Measurements from ENCODE around the gene WDTC1. TPM values are rescaled to one million over a fixed set of nuclear protein-coding genes. Genes with fewer than 3 reads are reported as not detected.
"Not testable (repeated sequence)": the region's sequence is repeated elsewhere in the genome, so short reads cannot be mapped to it uniquely, and the experiment has no call there.

WDTC1 gene, protein sequence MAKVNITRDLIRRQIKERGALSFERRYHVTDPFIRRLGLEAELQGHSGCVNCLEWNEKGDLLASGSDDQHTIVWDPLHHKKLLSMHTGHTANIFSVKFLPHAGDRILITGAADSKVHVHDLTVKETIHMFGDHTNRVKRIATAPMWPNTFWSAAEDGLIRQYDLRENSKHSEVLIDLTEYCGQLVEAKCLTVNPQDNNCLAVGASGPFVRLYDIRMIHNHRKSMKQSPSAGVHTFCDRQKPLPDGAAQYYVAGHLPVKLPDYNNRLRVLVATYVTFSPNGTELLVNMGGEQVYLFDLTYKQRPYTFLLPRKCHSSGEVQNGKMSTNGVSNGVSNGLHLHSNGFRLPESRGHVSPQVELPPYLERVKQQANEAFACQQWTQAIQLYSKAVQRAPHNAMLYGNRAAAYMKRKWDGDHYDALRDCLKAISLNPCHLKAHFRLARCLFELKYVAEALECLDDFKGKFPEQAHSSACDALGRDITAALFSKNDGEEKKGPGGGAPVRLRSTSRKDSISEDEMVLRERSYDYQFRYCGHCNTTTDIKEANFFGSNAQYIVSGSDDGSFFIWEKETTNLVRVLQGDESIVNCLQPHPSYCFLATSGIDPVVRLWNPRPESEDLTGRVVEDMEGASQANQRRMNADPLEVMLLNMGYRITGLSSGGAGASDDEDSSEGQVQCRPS
- total RNA-seq, result 10 to 100 TPM; 34.2 to 39.6 TPM
- 10 to 100 TPM; 33.9 to 37.8 (median 37.2) TPM for polyA plus RNA-seq (ENCODE audit: insufficient read length in 6 of 6)
- long read RNA-seq, donor 1, full-length matches to known transcripts, result 4 of 11 reads
- long read RNA-seq, donor 1, partial matches to known transcripts, result 7 of 11 reads
- long read RNA-seq, donor 1, other reads (novel, unspliced or antisense), result 0 of 11 reads
- long read RNA-seq, donor 2, full-length matches to known transcripts, result 2 of 2 reads
- long read RNA-seq, donor 2, partial matches to known transcripts, result 0 of 2 reads
- long read RNA-seq, donor 2, other reads (novel, unspliced or antisense), result 0 of 2 reads
- long read RNA-seq, donor 3, partial matches to known transcripts, result 28 of 28 reads
- long read RNA-seq, donor 3, other reads (novel, unspliced or antisense), result 0 of 28 reads
- long read RNA-seq, donor 4, partial matches to known transcripts, result 1 of 7 reads
- long read RNA-seq, donor 4, other reads (novel, unspliced or antisense), result 6 of 7 reads
- long read RNA-seq, donor 5, full-length matches to known transcripts, result 2 of 2 reads
- long read RNA-seq, donor 5, partial matches to known transcripts, result 0 of 2 reads
- long read RNA-seq, donor 5, other reads (novel, unspliced or antisense), result 0 of 2 reads
- long read RNA-seq, donor 6, full-length matches to known transcripts, result 2 of 7 reads
- long read RNA-seq, donor 6, partial matches to known transcripts, result 5 of 7 reads
- long read RNA-seq, donor 6, other reads (novel, unspliced or antisense), result 0 of 7 reads
- long read RNA-seq, donor 7, full-length matches to known transcripts, result 2 of 12 reads
- long read RNA-seq, donor 7, partial matches to known transcripts, result 0 of 12 reads
- long read RNA-seq, donor 7, other reads (novel, unspliced or antisense), result 10 of 12 reads
- long read RNA-seq, donor 8, full-length matches to known transcripts, result 3 of 3 reads
- long read RNA-seq, donor 8, partial matches to known transcripts, result 0 of 3 reads
- long read RNA-seq, donor 8, other reads (novel, unspliced or antisense), result 0 of 3 reads
- long read RNA-seq, donor 9, result 0 reads
- long read RNA-seq, donor 10, result 0 reads
- long read RNA-seq, donor 11, full-length matches to known transcripts, result 5 of 5 reads
- long read RNA-seq, donor 11, partial matches to known transcripts, result 0 of 5 reads
- long read RNA-seq, donor 11, other reads (novel, unspliced or antisense), result 0 of 5 reads
- long read RNA-seq, donor 12, full-length matches to known transcripts, result 3 of 3 reads
- long read RNA-seq, donor 12, partial matches to known transcripts, result 0 of 3 reads
- long read RNA-seq, donor 12, other reads (novel, unspliced or antisense), result 0 of 3 reads

DNA sequence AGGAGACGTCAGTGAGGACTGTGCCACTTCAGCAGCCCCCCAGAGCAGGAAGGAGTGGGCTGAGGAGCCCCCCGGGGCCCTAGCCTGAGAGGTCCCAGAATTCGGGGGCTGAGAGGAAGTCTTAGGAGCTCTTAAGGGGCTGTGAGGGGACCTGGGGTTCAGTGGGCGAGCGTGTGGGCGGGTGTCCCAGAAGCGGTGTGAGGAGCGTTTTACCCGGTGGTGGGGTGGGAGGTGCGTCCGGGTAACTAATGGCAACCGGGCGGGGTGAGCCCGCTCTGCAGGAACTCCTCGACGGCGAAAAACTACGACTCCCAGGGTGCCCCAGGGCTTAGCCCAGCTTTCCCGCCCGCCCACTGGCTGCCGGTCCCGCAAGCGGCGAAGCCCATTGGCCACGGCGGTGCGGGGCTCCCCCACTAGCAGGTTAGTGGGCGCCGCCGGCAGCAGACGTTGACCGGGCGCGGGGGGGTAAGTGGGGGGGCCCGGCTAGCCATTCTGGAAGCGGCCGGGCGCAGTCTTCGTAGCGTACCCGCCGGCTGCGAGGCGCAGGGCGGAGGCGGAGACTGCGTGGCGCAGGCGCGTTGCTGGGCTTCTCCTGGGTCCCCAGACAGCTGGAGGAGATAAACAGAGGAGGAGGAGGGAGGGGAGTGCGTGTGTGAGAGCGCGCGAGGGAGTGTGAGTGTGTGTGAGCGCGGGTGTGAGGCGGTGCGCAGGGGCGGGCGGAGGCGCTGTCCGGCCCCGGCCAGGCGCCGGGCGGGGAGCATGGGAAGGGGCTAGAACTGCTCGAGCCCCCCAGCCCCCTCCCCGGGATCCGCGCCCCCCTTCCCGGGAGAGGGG, at the start of gene WDTC1:
WDTC1 (plus strand) TSS at position 584 of the 834 bp plus-strand sequence. CDS start 26,423 bp downstream, outside the sequence.
- peaks cover 8 to 29% of the 10 kb centered on the region in 2 donors for H3K4me1 ChIP-seq
- DNase-seq (peak; percentile 96 to 99 (median 98)), ATAC-seq (peak; percentile 98)
- H3K36me3 ChIP-seq, result no peaks in the 10 kb centered on the region
- H3K27me3 ChIP-seq, result no peaks in the 10 kb centered on the region
- no peaks in the 10 kb centered on the region for H3K9me3 ChIP-seq
- no peak for TF ChIP-seq CTCF (IDR thresholded peaks at IDR 0.05)
- H3K27ac ChIP-seq, result peak within 1 kb of the TSS; percentile 67 to 84
- peak within 1 kb of the TSS; percentile 79 to 97 for H3K4me3 ChIP-seq
- intact Hi-C loops (cut with DNase I), result no loop called here

GRCh38 chr1:27184665-27185064, 49.8 kb upstream of the WDTC1 start:
- intact Hi-C loops (cut with DNase I); ATAC-seq; H3K27ac ChIP-seq; H3K4me3 ChIP-seq; H3K27me3 ChIP-seq; DNase-seq; H3K4me1 ChIP-seq; H3K36me3 ChIP-seq: not testable (repeated sequence)
- peaks cover 0 to 25% of the 10 kb centered on the region in 2 donors for H3K9me3 ChIP-seq

DNA sequence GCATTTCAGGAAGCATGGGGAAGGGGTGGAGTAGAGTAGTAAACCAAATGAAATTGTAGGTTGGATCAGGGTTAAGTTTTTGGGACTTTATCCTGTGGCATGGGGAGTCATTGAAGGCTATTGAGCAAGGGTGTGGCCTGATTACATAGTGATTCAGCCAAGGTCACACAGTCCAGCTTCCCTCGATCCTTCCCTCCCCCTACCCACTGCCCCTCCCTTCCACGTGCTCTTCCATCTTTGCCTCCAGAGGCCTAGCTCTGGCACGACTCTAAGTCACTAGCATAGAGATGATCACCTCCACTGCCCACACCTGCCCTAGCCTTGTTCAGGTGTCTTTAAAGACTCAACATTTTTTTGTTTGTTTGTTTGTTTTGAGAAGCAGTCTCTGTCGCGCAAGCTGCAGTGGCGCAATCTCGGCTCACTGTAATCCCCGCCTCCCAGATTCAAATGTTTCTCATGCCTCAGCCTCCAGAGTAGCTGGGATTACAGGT, 42.3 kb upstream of the WDTC1 start:
- peak in 1 of 4 donors; percentile 34 for DNase-seq
- TF ChIP-seq CTCF (IDR thresholded peaks at IDR 0.05), result no peak
- ATAC-seq, result peak; percentile 87
- Histone ChIP-seq H3K4me3 (no peak overlapping the region), H3K27ac (peak overlapping the region in 1 of 2 donors; percentile 42), H3K27me3 (no peaks in the 10 kb centered on the region), H3K36me3 (no peaks in the 10 kb centered on the region), H3K4me1 (peaks cover 0 to 11% of the 10 kb centered on the region in 2 donors), H3K9me3 (no peaks in the 10 kb centered on the region)
- intact Hi-C loops (cut with DNase I), result no loop called here

GRCh38 chr1:27193194-27193593, 41.2 kb upstream of the WDTC1 start:
- Histone ChIP-seq H3K27ac (no peak overlapping the region), H3K4me1 (peaks cover 0 to 14% of the 10 kb centered on the region in 2 donors), H3K9me3 (no peaks in the 10 kb centered on the region), H3K36me3 (no peaks in the 10 kb centered on the region), H3K4me3 (no peak overlapping the region), H3K27me3 (no peaks in the 10 kb centered on the region)
- intact Hi-C loops (cut with DNase I), result no loop called here
- ATAC-seq, result no peak
- no peak for DNase-seq
- TF ChIP-seq CTCF (IDR thresholded peaks at IDR 0.05), result no peak
